Measurements from ENCODE around the gene PDE4D.
A peak's percentile ranks its signal among the peaks of the same experiment; 100 is the strongest.

The PDE4D gene

DNA sequence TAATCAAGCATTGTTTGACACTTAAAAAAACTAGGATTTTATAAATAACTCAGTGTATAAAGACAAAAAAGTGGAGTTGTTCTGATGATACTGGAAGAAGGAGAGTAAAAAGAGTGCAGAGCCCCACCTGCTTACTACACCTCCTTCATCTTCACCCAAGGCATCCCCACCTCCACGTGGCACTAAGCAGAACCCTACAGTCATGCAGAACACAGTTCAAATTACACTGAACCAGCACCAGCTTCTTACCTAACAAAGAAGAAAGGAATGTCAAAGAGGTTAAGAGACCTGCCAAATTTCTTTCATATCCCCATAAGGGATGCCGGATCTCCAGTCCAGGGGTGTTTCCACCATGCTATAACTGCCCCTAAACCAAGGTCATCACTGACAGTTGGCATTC is 55.5 kb downstream of the PDE4D start:
- DNase-seq = no peak

DNA sequence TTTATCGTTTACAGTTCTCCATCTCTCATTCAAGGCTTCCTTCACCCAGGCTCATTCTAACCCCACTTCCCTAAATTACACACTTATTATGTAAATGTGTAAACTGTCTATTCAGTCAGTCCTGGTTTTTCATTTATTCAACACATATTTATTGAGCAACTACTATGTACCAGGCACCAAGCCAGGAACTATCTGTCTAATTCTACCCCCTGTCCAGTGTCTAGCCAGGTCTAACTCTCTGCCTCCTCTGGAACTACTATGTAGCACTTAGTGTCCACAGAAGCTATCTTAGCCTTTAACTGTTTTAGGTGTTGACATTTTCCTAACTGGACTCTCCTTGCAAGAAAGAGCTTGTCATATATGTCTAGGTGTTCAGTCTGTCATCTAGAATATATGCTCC is 56.5 kb downstream of the PDE4D start:
- DNase-seq = no peak

DNA sequence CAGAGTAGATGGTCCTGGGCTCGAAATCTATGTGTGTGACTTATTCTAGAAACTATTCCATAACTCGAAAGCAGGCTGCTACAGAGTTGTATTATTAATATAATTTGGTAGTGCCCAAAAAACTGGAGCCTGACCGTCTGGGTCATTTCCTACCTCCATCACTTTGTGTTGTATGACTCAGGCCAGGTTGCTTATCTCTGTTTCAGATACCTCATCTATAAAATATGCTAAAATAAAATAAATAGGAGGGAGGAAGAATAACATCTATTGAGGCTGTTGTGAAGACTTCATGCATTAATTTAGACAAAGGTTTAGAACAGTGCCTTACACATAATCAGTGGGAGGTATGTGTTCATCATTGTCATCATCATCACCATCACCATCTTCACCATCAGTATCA is 57.7 kb downstream of the PDE4D start:
- no peak for DNase-seq

DNA sequence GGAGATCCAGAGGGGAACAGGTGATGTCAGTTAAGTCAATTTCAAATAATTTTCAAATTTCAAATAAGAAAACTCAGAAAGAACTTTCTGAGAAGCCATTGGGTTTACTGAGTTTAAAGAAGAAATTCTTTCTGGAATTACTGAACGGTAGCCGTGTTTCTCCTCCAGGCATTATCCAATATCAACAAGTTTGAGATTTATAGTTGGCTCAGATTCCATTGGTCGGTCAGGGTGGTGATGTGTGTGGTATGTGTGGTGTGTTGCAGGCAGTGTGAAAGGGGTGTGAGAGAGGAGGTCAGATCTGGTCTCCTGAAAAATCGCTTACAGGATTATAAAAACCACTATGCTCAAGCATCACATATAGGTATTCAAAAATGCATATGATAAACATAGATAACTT is 60.1 kb downstream of the PDE4D start:
- no peak for DNase-seq

DNA sequence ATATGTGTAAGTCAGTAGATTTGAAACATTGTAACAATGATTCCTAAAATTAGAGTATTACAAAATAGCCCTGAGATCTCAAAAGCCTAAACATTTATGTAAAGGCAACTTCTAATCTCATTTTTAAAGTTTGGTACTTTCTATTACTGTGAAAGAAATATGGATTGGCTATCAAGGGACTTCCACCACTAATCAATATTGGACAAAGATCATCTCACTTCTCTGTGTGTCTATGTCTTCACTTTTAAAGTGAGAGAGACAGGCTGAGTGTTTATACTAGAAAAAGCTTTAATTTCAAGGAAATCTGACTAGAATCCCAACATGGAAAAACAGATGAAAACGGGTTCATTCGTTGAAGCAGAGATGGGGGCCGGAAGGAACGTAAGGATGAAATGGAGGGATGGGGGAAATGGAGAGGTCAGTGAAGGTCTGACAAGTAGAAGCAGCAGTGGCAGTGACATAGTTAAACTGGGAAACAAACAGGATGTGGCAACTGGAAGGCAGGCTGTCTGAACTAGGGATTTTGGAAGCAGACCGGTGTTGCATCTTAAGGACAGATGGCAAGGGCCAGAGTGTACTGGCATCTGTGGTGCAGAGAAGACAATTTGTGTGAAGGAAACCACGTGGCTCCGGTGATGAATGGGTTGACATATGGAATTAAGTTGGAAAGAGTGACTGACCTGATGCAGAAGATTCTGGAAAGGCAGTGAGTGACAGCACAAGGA is 60.8 kb downstream of the PDE4D start:
- DNase-seq = no peak

DNA sequence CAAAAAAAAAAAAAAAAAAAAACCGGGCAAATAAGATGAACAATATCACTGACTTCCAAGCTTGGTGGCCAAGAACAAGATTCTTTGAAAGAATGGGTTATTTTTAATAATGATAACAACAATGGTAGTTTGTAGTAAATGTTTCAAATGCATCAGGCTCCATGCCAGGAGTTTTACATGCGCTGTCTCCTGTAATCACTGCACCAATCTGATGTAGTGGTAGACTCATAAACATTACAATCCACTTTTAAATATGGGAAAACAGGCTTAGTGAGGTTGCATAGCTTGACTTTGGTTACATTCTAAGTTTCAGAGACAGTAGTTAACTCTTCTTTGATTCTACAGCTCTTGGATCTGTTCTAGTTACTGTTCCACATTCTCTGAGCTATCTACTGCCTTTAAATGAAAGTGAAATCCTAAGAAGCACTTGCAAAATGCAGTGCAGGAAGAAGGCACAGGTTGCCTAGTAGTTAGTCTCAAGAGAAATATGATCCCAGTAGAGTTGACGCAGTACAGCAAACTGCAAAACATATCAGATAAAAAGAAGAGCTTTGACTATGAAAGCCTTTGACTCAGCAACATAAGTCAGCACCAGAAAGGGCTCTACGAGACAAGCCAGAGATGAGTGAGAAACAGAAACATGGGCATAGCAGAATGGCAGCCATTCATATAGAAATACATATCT is 62.1 kb downstream of the PDE4D start:
- DNase-seq = no peak

DNA sequence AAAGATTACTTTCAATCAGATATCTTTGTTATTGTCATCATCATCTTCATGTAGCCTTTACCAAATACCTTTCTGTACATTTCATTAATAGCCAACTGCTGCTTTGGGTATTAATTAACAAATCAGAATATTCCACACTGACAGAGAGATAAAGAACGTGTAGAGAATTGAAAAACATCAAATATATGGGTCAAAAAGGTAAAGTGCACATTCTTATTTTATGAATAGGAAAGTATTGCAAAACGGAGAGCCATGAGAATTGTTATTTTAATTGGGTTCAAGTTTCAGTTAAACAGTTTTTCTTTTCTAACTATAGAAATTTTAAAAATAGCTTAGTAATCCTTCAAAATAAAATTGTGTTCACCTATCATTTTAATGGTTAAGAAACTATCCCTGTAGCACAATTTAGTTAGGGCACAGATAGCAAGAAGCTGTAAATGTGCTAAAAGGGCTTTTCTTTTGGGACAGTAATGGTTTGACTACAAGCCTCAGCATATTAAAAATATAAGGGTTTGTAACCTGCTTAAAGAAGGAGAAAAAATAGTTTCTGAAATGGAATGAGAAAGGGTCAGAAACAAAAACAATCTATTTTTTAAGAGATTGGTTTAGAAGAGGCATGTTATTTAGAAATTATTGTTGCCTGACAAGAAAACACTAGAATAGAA is 62.9 kb downstream of the PDE4D start:
- no peak for DNase-seq

DNA sequence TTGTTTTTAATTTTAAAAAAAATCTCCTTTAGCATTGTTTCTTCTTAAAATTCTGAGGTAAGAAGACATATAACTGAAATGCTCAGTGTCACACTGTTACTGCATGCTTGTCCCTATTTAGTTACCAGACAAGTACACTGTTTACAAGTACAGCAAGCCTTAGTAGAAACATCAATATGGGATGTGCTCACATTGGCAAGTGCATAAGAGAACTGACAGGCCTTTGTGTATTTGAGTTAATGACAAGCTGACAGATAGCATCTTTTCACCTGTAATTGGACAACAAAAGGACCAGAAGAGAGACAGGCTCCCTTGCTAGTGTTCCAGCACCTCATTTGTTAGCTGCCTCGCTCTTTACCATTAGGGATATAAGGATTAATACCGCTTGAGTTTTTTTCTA is 63.6 kb downstream of the PDE4D start:
- DNase-seq = no peak

DNA sequence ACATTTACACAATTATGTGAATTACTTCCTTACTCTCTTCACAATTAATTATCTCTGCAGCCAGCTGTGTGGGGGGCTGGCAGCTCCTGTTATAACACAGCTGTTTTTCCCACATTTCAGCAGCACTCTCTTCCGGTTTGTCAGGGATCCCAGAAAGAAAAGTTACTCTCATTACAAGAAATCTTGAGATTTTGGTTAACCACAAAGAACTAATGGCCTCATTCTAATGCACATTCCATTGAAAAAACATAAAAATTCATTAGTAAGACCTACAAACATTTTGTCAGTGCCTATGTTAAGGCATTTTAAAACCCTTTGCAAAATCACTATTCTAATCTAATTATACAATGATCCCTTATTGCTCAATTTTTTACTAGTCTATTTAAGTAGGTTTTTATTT is 64.1 kb downstream of the PDE4D start:
- peak; percentile 79 for DNase-seq

DNA sequence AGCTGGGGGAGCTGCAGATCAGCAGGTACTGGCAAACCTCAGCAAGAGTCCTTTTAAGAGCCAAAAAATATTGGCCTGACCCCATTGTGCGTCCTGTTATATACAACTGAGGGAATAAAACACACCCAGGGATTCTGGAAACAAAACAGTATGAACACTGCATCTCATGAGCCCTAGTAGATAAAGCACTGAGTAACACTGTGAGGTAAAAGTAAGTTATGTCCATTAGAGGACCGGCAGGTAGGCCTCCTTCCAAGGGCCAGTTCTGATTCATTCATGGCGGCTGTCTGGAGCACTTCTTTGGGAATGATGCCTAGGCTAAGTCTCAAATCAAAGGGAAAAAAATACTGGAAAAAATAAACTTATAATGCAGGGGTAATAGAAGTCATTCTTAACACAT is 64.9 kb downstream of the PDE4D start:
- DNase-seq = no peak

DNA sequence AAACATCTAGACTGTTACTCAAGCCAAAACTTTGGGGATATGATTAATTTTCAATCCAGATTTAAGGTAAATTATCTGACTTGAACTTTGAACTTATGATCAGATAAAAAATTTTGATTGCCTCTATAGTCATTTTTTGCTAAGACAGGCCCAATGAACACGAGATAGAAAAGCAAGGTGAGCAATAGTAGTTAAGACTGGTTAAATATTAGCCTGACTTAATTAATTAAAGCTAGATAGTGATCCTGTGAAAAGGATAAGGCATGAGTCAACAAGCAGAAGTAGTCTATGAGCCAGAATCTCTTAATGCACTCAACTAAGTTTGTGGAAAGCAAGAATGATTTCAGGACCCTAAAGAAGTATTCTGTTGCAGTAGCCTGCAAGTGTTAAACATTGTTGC is 66.5 kb downstream of the PDE4D start:
- DNase-seq = no peak

DNA sequence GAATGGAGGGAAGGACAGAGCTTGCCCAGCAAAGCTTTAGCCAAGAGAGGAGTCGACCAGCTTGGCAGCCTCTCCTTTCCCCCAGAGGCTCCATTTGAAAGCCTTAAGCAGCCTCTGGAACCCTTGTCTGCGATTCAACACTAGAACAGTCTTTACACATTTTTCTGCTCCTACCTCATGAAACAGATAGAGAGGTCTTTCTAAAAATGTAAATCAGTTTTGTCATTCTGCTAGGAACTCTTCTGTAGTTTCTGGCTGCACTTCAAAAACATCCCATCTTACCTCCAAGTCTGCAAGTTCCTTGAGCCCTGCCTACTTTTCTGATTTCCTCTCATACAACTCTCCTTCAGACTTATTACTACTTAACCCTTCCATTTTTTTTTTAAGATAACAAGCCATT is 70.1 kb downstream of the PDE4D start:
- no peak for DNase-seq

DNA sequence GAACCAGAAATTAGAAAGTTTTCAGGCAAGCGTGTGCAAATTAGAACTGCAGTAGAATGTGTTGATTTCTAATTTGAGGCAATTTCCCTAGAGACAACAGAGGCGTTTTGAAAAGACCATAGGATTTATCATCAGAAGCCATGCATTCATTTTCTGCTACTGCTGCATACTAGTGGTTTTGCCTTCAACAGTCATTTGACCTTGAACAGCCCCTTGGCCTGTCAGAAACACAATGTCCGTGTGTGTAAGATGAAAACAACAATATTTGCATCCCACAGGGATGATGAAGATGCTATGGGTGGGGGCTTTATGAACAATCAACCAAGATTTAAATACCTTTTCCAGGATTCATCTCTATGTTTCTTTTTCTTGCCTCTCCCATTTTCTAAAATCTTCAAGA is 73.7 kb downstream of the PDE4D start:
- DNase-seq = no peak

DNA sequence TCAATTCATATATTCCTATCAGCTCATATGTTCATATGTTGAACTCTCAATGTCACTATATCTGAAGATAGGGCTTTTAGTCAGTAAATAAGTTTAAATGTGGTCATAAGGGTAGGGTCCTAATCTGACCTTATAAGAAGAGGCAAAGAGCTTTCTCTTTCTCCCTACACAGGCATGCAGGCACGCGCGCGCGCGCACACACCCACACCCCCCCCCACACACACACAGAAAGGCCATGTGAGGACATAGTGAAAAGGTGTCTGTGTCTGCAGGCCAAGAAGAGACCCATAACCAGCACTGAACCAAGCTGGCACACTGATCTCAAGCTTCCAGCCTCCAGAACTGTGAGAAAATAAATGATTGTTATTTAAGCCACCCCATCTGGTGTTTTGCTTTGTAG is 76.0 kb downstream of the PDE4D start:
- DNase-seq = no peak

DNA sequence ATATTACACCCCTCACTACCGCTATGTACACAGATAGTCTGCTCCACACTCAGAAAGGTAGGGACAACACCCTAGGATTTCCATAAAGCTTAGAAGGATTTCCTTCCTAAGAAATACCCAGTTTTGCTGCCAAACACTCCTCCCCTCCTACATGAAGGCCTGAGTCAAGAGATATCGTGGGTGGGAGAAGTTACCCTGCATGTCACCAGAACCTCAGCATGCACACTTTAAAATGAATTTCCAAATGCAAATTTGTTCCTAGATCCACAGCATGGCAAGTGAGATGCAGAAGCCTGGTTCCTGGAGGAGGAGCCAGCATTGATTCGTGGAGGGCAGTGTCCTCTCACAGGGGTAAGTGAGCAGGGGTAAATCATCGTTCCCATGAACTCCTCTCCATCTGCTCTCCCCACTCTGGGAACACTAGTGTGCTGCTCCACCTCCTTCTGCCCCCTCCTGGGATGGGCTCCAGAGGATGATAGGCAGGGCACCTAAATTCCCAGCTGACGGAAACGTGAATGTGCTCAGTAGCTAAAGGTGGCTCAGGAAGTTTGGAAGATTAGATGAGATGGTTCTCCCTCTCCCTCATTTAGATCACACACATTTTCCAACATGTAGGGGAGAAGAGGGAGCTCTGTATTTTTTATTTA is 76.7 kb downstream of the PDE4D start:
- DNase-seq = no peak

DNA sequence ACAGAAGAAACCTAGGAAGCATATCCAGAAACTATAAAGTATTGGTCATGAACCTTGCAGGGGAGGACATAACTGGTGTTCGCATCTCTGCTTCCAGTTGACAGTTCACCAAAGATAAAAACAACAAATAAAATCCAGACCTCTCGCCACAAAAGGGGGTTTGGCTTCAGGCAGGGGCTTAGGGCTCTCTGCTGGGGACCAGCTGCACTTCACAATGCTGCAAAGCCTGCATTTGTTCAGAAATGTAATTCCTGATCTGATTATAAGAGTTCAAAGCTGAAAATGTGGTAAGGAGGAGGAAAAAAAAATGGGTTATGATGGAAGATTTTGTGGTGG is 79.0 kb downstream of the PDE4D start:
- DNase-seq = no peak

DNA sequence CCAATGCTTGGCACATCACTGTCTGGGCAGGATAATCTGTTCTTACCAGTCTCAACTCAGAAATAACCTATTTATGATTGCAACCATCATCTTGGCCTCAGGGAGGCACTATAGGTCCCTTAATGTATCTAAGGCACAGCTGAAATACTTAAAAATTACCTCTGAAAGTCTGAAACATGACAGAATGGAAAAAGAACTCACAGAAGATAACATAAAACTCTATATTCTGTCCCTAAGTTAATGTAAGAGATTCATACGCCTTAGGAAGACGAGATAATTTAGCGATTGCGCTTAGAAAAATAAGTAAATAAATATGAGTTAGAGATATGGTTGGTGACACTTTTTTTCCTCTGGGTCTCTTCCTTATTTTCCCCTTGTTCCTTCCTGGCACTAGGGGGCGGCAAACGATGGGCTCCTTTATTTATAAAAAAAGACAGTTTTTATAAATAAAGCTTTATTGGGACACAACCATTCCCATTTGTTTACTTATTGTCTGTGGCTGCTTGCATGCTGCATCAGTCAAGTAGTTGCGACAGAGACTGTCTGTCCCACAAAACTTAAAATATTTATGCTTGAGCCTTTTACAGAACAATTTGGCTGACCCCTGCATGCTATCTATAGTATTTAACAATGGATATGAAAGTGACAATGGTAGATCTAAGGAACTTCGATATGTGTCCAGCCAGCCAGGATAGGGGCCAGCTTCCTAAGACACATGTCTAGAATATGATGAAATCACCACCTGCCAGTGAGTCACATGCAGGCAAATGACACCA is 79.6 kb downstream of the PDE4D start:
- peak; percentile 56 for DNase-seq

DNA sequence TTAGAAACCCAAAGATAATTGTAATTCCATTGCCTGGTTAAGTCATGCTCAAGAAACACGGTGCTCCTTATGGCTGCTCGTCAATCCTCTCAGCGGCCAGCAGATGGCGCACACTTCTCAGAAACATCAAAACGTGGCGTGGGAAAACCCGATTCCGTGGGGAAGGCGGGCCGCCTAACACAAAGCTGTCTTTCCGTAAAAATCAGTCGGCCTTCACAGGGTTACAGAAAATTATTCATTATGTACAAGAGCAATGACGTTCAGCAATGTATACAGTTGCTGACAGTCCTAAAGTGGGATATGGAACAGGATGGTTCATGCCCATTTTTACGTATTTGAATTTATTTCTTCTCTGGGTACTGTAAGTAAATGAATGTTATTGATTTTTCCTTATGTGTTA is 83.5 kb downstream of the PDE4D start:
- DNase-seq = peak; percentile 66

DNA sequence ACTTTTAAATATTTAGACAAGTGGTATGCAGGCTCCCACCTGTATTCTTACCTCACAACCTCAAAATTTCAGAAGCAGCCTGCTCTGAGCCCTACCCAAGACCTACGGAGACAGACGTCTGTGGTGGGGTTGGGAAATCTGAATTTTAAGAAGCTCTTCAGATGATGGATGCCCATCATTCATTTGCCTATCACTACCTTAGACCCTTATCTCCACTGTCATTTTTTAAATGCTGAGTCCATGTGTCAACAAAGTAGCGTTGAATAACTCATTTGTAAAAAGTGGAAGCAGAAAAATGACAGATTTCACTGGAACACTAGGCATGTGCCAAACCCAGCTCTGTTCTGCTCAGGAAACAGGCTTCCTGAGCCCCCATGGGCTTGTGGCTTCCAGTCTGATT is 85.7 kb downstream of the PDE4D start:
- no peak for DNase-seq

DNA sequence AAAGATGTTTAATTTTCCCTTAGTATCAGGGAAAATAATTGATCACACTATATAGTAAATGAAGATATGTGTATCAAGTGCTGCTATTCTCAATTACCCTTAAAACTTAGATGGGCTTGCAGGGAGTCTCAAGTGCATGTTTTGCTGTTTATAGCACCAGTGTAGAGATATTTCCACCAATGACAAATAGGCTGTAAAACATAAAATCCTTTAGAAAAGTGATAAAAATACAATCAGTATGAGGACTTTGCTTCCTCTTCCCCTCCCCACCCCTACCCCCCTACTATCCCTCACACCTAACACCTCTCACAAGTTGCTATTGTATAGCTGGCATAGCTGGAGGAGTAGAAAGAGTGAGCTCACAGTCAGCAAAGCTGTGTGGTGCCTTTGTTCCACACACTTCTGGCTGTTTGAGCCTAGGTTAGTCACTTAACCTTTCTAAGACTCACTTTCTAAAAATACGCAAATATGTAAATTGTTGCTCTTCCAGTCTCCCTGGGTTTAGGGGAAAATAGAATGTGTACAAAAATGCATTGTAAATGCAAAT is 93.1 kb downstream of the PDE4D start:
- DNase-seq = no peak

DNA sequence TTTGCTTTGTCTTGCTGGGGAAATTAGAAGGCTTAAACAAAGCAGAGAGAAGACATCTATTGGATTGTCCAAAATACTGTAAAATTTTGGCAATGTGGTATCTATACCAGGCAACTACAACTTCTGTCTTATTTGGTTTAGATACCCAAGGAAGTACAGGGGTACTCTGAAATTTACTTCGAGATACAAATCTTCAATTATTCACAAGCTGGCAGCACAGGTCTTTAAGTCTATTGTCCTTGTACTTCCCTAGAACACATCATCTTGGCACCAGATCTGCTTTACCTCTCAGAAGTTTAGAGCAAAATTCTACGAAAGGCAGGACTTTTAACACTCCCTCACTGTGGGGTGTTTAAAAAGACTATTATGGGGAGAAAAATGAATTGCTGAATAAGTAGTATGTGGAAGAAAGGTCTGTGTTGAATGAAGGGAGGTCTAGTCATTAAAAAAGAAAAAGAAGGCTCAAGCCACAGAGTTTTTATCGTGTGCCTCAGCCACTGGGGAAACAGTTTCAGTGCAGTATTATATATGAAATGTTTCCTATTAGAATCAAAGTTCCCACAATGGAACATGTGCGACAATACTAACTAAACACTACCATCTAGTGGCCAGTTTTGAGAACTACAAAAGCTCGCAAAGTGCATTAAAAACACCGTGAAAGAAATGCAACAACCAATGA is 93.7 kb downstream of the PDE4D start:
- DNase-seq = peak; percentile 59
